OCI-LY1 (cell line): Measurements from ENCODE around the gene MAPK12.

Experiments used
- CTCF ChIP-seq: fragments of 200-600 bp; sonication (generic), shearing (Covaris generic); IDR thresholded peaks from 2 replicates; pipeline ENCODE4 v1.5.1; 2017; ENCODE audit warnings: mild to moderate bottlenecking, antibody characterized with exemption, low read length, moderate library complexity, mixed read lengths
- EZH2 ChIP-seq: fragments of 200-600 bp; sonication (generic), shearing (Covaris generic); IDR thresholded peaks from 2 replicates; pipeline ENCODE4 v1.8.0; 2017; ENCODE audit warnings: borderline replicate concordance, mixed run types, mild to moderate bottlenecking, antibody characterized with exemption, low read length, moderate library complexity, mixed read lengths

DNA sequence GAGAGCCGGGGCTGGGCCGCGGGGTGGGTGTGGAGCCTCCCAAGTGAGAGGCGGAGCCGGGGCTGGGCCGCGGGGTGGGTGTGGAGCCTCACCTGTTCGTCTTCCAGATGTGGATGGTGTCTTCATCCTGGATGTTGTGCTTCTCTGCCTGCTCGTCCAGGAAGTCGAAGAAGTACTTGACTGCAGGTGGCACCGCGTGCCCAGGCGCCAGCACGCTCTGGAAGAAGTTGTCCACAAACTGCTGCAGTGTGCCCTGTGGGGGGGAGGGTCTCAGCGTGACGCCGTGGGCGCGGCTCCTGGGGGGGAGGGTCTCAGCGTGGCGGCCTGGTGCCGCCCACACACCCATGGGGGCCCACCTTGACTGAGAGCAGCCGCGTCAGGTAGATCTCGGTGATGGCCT lies 16.3 kb upstream of the MAPK12 start:
- TF ChIP-seq CTCF (no peak), EZH2 (no peak)
